Fibroblast of villous mesenchyme (primary cell): ENCODE measurements around the gene MLXIP. TPM values are rescaled to one million over a fixed set of nuclear protein-coding genes. Genes with fewer than 3 reads are reported as not detected.
"Not testable (repeated sequence)": the region's sequence is repeated elsewhere in the genome, so short reads cannot be mapped to it uniquely, and the experiment has no call there.

ENCODE experiments used
- DNase-seq: peaks from one replicate; pipeline ENCODE4 v3.0.0-alpha.2; 2010; ENCODE audit warnings: low read depth
- H3K4me3 ChIP-seq: 2 replicates; pipeline ENCODE4 v1.5.1; 2011; ENCODE audit warnings: low read depth, mild to moderate bottlenecking, low read length
- total RNA-seq: library from RNA; depleted of rRNA; stranded (reverse); fragments of >200 nt; gene quantifications from 2 replicates; pipeline ENCODE4 v1.2.3, GENCODE V29; 2012
- TF ChIP-seq, protein P1 (sequence below): IDR thresholded peaks from 2 replicates; pipeline ENCODE4 v1.5.1; 2012; ENCODE audit warnings: low read depth, mild to moderate bottlenecking, low read length; ENCODE audit not compliant: insufficient read depth

Gene MLXIP
- total RNA-seq, 1 donor = 16.4 TPM

DNA sequence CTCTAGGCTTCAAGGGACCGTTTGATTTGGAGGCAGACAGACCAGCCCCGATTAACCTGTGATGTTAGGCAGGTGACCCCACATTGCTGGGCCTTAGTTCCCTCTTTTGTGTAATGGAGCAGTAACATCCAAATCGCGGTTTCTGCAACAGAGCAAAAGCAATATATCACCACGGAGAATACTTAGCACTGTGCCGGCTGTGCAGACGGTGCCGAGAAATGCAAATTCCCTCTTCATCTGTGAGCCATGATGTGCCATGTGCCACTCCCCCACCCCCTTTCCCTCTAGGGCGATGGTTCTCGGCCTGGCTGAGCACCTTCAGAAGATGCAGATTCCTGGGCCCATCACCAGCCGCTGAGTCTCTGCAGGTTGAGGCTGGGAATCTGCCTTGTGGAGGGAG, 46.0 kb upstream of the MLXIP start:
- no peak for DNase-seq
- TF ChIP-seq, protein P1, sequence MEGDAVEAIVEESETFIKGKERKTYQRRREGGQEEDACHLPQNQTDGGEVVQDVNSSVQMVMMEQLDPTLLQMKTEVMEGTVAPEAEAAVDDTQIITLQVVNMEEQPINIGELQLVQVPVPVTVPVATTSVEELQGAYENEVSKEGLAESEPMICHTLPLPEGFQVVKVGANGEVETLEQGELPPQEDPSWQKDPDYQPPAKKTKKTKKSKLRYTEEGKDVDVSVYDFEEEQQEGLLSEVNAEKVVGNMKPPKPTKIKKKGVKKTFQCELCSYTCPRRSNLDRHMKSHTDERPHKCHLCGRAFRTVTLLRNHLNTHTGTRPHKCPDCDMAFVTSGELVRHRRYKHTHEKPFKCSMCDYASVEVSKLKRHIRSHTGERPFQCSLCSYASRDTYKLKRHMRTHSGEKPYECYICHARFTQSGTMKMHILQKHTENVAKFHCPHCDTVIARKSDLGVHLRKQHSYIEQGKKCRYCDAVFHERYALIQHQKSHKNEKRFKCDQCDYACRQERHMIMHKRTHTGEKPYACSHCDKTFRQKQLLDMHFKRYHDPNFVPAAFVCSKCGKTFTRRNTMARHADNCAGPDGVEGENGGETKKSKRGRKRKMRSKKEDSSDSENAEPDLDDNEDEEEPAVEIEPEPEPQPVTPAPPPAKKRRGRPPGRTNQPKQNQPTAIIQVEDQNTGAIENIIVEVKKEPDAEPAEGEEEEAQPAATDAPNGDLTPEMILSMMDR = no peak
- no peak overlapping the region for H3K4me3 ChIP-seq

- TF ChIP-seq, protein P1 = no peak
- DNase-seq = no peak
- H3K4me3 ChIP-seq = no peak overlapping the region
Measured at GRCh38 chr12:122035292-122035691, 43.3 kb upstream of the MLXIP start.

DNA sequence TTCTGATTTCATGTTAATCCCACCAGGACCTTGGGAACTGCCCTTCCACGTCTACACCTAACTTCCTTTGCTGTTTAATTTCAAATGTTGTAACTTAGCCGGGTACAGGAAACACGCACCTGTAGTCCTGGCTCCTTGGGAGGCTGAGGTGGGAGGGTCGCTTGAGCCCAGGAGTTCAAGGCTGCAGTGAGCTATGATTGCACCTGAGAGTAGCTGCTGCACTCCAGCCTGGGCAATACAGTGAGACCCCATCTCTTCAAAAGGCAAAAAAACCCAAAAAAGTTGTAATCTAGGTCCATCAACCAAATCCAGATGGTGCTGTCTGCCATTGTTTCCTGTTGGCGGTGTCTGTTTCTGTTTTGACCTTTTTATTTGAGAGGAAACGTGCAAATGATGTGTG, 42.4 kb upstream of the MLXIP start:
- no peak overlapping the region for H3K4me3 ChIP-seq
- DNase-seq = no peak
- TF ChIP-seq, protein P1 = no peak

- TF ChIP-seq, protein P1 = no peak
- no peak overlapping the region for H3K4me3 ChIP-seq
- no peak for DNase-seq
Measured at GRCh38 chr12:122040579-122041386, 37.8 kb upstream of the MLXIP start.

DNA sequence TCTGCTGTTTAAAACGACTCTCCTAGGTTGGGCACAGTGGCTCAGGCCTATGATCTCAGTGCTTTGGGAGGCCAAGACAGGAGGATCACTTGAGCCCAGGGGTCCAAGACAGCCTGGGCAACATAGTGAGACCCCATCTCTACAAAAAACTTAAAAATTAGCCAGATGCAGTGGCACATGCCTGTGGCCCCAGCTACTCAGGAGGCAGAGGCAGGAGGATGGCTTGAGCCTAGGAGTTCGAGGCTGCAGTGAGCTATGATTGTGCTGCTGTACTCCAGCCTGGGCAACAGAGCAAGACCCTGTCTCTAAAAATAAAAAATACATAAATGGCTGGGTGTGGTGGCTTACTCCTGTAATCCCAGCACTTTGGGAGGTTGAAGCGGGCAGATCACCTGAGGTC, 37.1 kb upstream of the MLXIP start:
- not testable (repeated sequence) for DNase-seq, H3K4me3 ChIP-seq

DNA sequence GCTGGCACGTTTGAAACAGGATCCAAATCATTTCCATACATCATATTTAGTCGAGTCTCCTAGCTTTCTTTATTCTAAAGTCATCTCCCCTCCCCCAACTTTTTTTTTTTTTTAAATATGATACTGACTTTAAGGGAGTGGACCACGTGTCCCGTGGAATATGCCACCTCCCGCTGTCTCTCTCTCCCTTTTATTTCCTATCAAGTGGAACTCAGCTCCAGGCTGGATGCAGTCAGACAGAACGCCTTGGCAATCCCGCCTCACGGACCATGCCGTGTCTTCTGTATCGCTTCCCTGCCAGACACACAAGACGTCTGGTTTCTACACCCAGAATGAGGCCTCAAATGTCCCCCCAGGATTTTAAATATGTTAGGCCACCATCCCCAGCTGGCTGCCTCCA, 35.6 kb upstream of the MLXIP start:
- no peak overlapping the region for H3K4me3 ChIP-seq
- TF ChIP-seq, protein P1 = no peak
- no peak for DNase-seq

- TF ChIP-seq, protein P1 = no peak
- no peak for DNase-seq
- no peak overlapping the region for H3K4me3 ChIP-seq
Measured at GRCh38 chr12:122043476-122043875, 35.1 kb upstream of the MLXIP start.
